Measurements from ENCODE around the gene POMC. TPM values are rescaled to one million over a fixed set of nuclear protein-coding genes. Genes with fewer than 3 reads are reported as not detected.

POMC gene
- total and polyA plus RNA-seq, 2 donors (not counting 1 experiment from before 2014, with no cell fraction given): 3.4 to 16.7 TPM

- no CpG with 5 or more reads among the region's 2 CpGs for WGBS (ENCODE audit: insufficient coverage)
- Histone ChIP-seq H3K9ac (ENCODE audit: low read length) (peak overlapping the region; percentile 68), H3K27ac (ENCODE audit: low read length in 2 of 2) (no peak overlapping the region), H3K4me2 (replicated peaks; ENCODE audit: low read depth, low read length, poor library complexity, severe bottlenecking) (peak overlapping the region; percentile 98), H3K4me3 (ENCODE audit: control extremely low read depth in 1 of 5, extremely low read depth in 1 of 5, insufficient read depth in 1 of 5, low read depth in 2 of 5, low read length in 4 of 5) (peak overlapping the region in 1 of 5 experiments; percentile 73), H4K20me1 (ENCODE audit: control insufficient read depth, insufficient read depth, low read length, poor library complexity, severe bottlenecking) (no peaks in the 10 kb centered on the region), H3K79me2 (ENCODE audit: control insufficient read depth, insufficient read depth, low read length) (no peaks in the 10 kb centered on the region), H3K27me3 (replicated peaks in 1 of 4; ENCODE audit: control extremely low read depth in 1 of 4, control insufficient read depth in 3 of 4, insufficient read depth in 4 of 4, low read length in 3 of 4) (peaks cover 0 to 34% (median 21%) of the 10 kb centered on the region in 4 experiments), H2AFZ (ENCODE audit: insufficient read depth, low read depth, low read length, poor library complexity, severe bottlenecking) (peak overlapping the region; percentile 84), H3K36me3 (replicated peaks in 1 of 2; ENCODE audit: control extremely low read depth in 1 of 2, control insufficient read depth in 1 of 2, extremely low read depth in 1 of 2, insufficient read depth in 2 of 2, low read length in 1 of 2) (no peaks in the 10 kb centered on the region), H3K9me3 (ENCODE audit: control extremely low read depth in 1 of 3, control insufficient read depth in 2 of 3, insufficient read depth in 1 of 3, low read length in 2 of 3) (peaks cover 0 to 12% (median 0%) of the 10 kb centered on the region in 3 donors), H3K4me1 (ENCODE audit: control insufficient read depth in 2 of 2, insufficient read depth in 2 of 2, low read length in 2 of 2) (peaks cover 31 to 36% of the 10 kb centered on the region in 2 donors)
- no peak for ATAC-seq (ENCODE audit: low read depth)
- H3K4me3 Mint-ChIP-seq: peak overlapping the region; percentile 82
- TF ChIP-seq CTCF (IDR thresholded peaks at IDR 0.05) (peak; percentile 2), EZH2 (IDR thresholded peaks at IDR 0.05; ENCODE audit: borderline replicate concordance, insufficient read depth, low read depth, low read length, poor library complexity, severe bottlenecking) (no peak)
- no peaks in the 10 kb centered on the region for H3K9me3 Mint-ChIP-seq (ENCODE audit: insufficient read depth)
- ChIA-PET CTCF (interaction anchor here (7.2 to 8.2 kb wide), 2 partner anchors 27 to 59 kb away, joined by 93 to 109 read pairs; no protein-coding TSS in a partner anchor), POLR2A (no interaction called here)
- H3K27me3 Mint-ChIP-seq: peaks cover 47% of the 10 kb centered on the region
- no peak overlapping the region for H3K27ac Mint-ChIP-seq
- peaks cover 38% of the 10 kb centered on the region for H3K4me1 Mint-ChIP-seq
- intact Hi-C loops (cut with micrococcal nuclease): loop anchor here (5.0 to 10.0 kb wide), 3 partner anchors 124 to 196 kb away; partner anchors contain the start of gene EFR3B
- DNase-seq: no peak
Observed at GRCh38 chr2:25169073-25169470, 692 bp upstream of the POMC start.
